ENCODE results near the gene LAG3. TPM values are rescaled to one million over a fixed set of nuclear protein-coding genes. Genes with fewer than 3 reads are reported as not detected.

Gene LAG3
- total RNA-seq, 1 experiment from 2014 or later = 3.3 TPM

DNA sequence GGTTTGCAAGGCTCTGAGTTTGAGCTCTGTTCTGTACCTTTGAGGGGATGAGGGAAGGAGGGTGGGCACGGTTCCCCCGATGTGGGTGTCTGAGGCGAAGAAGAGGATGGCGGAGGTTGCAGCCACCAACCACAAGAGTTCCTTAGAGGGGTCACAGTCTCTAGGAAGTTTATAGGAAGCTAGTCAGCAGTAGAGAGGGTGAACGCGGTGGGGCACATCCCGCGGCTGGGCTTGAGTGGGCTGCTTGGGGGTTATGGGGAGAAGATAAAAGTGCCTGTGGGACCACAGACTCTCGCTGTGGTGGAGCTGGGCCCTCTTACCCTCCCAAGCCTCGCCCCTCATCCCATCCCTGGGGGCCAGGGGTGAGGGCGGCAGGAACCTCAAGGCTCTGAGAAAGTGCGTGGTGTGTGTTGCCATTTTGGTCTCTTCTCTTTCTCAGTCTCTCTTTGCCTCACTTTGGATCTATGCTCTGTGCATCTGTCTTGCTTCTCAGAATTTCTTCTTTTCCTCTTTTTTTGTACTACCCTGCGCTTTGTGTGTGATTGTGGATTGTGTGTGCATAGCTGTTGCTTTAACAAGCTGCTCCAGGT, 19.7 kb downstream of the LAG3 start:
- Histone ChIP-seq H3K27me3 (ENCODE audit: insufficient read depth, low read length) (no peaks in the 10 kb centered on the region), H3K9ac (ENCODE audit: low read length) (no peak overlapping the region), H3K4me1 (ENCODE audit: control insufficient read depth in 1 of 2, insufficient read depth in 2 of 2, low read length in 2 of 2) (no peaks in the 10 kb centered on the region), H3K9me2 (ENCODE audit: insufficient read depth) (no peaks in the 10 kb centered on the region), H3K4me2 (ENCODE audit: low read length) (no peak overlapping the region), H3K27ac (ENCODE audit: low read depth, low read length) (no peak overlapping the region), H3K36me3 (ENCODE audit: control insufficient read depth in 1 of 2, insufficient read depth in 2 of 2, low read length in 2 of 2) (no peaks in the 10 kb centered on the region), H3K4me3 (replicated peaks in 1 of 2; ENCODE audit: low read depth in 1 of 2, low read length in 2 of 2) (no peak overlapping the region), H3K79me2 (ENCODE audit: insufficient read depth, low read length) (no peaks in the 10 kb centered on the region), H4K20me1 (ENCODE audit: insufficient read depth) (no peaks in the 10 kb centered on the region), H2AFZ (ENCODE audit: low read depth, low read length, poor library complexity, severe bottlenecking) (no peak overlapping the region), H3K9me3 (ENCODE audit: control insufficient read depth in 1 of 2, insufficient read depth in 1 of 2, low read depth in 1 of 2, low read length in 2 of 2) (no peaks in the 10 kb centered on the region)
- no peak for ATAC-seq
- TF ChIP-seq POLR2AphosphoS5 (IDR thresholded peaks at IDR 0.05; ENCODE audit: low read depth, low read length) = no peak
- TF ChIP-seq, protein P1, sequence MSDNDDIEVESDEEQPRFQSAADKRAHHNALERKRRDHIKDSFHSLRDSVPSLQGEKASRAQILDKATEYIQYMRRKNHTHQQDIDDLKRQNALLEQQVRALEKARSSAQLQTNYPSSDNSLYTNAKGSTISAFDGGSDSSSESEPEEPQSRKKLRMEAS (IDR thresholded peaks at IDR 0.05) = no peak
- TF ChIP-seq ELF1 (IDR thresholded peaks at IDR 0.05; ENCODE audit: borderline replicate concordance, low read depth) = no peak
- no peak for TF ChIP-seq TCF7L2 (IDR thresholded peaks at IDR 0.05; ENCODE audit: borderline replicate concordance, extremely low read depth, insufficient read depth, insufficient read length)
- no peak for TF ChIP-seq REST (IDR thresholded peaks at IDR 0.05; ENCODE audit: low read depth)
- no peak for TF ChIP-seq JUND (IDR thresholded peaks at IDR 0.05)
- TF ChIP-seq ZBTB33 (IDR thresholded peaks at IDR 0.05; ENCODE audit: extremely low read depth, insufficient replicate concordance, low read length) = no peak
- TF ChIP-seq EZH2 (IDR thresholded peaks at IDR 0.05) = no peak
- TF ChIP-seq CBX3 (IDR thresholded peaks at IDR 0.05; ENCODE audit: low read depth) = no peak
- no peak for TF ChIP-seq POLR2A (IDR thresholded peaks at IDR 0.05; ENCODE audit: borderline replicate concordance, extremely low read depth, insufficient read depth, insufficient read length)
- TF ChIP-seq SRF (IDR thresholded peaks at IDR 0.05; ENCODE audit: low read depth) = no peak
- no peak for TF ChIP-seq ZNF274 (IDR thresholded peaks at IDR 0.05; ENCODE audit: low read depth, low read length)
- DNase-seq (ENCODE audit: low read depth, low spot score) = no peak
- CTCF ChIA-PET = no interaction called here
- POLR2A ChIA-PET = no interaction called here
- RAD21 ChIA-PET (ENCODE audit: low non-redundant PET in 1 of 2, low total read pairs in 2 of 2, uncharacterized antibody in 2 of 2, unreplicated experiment in 2 of 2) = no interaction called here
- no TSS peak for BruUV-seq (replicated peaks)
- intact Hi-C loops (cut with micrococcal nuclease) = no loop called here

Measured in HCT116 (cell line).